CD8-positive, alpha-beta memory T cell (primary cell): Measurements from ENCODE around the gene ZSCAN23. TPM values are rescaled to one million over a fixed set of nuclear protein-coding genes. Genes with fewer than 3 reads are reported as not detected.

Source experiments
- CTCF ChIA-PET: fragments of 350-600 bp; sonication (Branson Sonifier 250); formaldehyde crosslinking; loops from one replicate; lab custom pipeline; 2021; ENCODE audit warnings: antibody characterized with exemption; lab: Charles Lee
- POLR2A ChIA-PET: fragments of 350-600 bp; sonication (Branson Sonifier 250); formaldehyde crosslinking; loops from one replicate; lab custom pipeline; 2021; ENCODE audit warnings: antibody characterized with exemption; lab: Charles Lee
- DNase-seq, 5 donors: peaks; one replicate each; pipeline versions ENCODE4 v3.0.0 to v3.0.0-alpha.2; 2020 to 2022; ENCODE audit warnings: mixed read lengths in 1 of 5
- H3K27ac ChIP-seq: one replicate; pipeline ENCODE4 v1.7.0; 2013; ENCODE audit warnings: low read depth, mild to moderate bottlenecking, low read length, moderate library complexity
- H3K27me3 ChIP-seq: 2 replicates; pipeline ENCODE4 v1.7.0; 2013; ENCODE audit warnings: low read length, mild to moderate bottlenecking; ENCODE audit not compliant: insufficient read depth, poor library complexity, severe bottlenecking
- H3K36me3 ChIP-seq: 2 replicates; pipeline ENCODE4 v1.7.0; 2013; ENCODE audit warnings: mild to moderate bottlenecking, low read length, moderate library complexity; ENCODE audit not compliant: insufficient read depth
- H3K4me1 ChIP-seq: 2 replicates; pipeline ENCODE4 v1.7.0; 2013; ENCODE audit warnings: mild to moderate bottlenecking, low read length, moderate library complexity; ENCODE audit not compliant: insufficient read depth
- H3K4me3 ChIP-seq: 2 replicates; pipeline ENCODE4 v1.7.0; 2013; ENCODE audit warnings: mild to moderate bottlenecking, low read length
- H3K9me3 ChIP-seq: 2 replicates; pipeline ENCODE4 v1.7.0; 2013; ENCODE audit warnings: mild to moderate bottlenecking, low read length
- H3K27ac Mint-ChIP-seq, 8 donors: one replicate each; pipeline ENCODE4 v1.8.0; 2020 to 2021; ENCODE audit warnings: mixed read lengths in 8 of 8, mild to moderate bottlenecking in 6 of 8, inconsistent platforms in 3 of 8, moderate library complexity in 3 of 8
- H3K27me3 Mint-ChIP-seq, 2 donors: one replicate each; pipeline ENCODE4 v1.8.0; 2020 to 2021; ENCODE audit warnings: mixed read lengths in 2 of 2, mild to moderate bottlenecking in 1 of 2, moderate library complexity in 1 of 2
- H3K36me3 Mint-ChIP-seq, 3 donors: one replicate each; pipeline ENCODE4 v1.8.0; 2020 to 2021; ENCODE audit warnings: mixed read lengths in 3 of 3, inconsistent platforms in 1 of 3, mild to moderate bottlenecking in 1 of 3
- H3K4me1 Mint-ChIP-seq, 3 donors: one replicate each; pipeline ENCODE4 v1.8.0; 2020 to 2021; ENCODE audit warnings: mixed read lengths in 3 of 3, inconsistent platforms in 1 of 3, mild to moderate bottlenecking in 1 of 3
- H3K4me3 Mint-ChIP-seq, 7 donors: one replicate each; pipeline ENCODE4 v1.8.0; 2020 to 2021; ENCODE audit warnings: mixed read lengths in 7 of 7, mild to moderate bottlenecking in 6 of 7, moderate library complexity in 4 of 7, inconsistent platforms in 2 of 7
- H3K9me3 Mint-ChIP-seq, 5 donors: one replicate each; pipeline ENCODE4 v1.8.0; 2020 to 2022; ENCODE audit warnings: mixed read lengths in 5 of 5, mild to moderate bottlenecking in 3 of 5, moderate library complexity in 2 of 5, inconsistent platforms in 1 of 5
- polyA plus RNA-seq: library from polyadenylated mRNA; unstranded; fragments of 300-500 nt; fragmentation: Illumina TruSeq; gene quantifications from one replicate; pipeline ENCODE4 v1.2.3, GENCODE V29; 2021
- total RNA-seq, 2 experiments: library from RNA; stranded (reverse); gene quantifications; one replicate each; pipeline ENCODE4 v1.2.3, GENCODE V29; 2021

ZSCAN23 gene
- total and polyA plus RNA-seq, 3 experiments from 2014 or later = 0.63 to 1.3 TPM; not detected in 1

DNA sequence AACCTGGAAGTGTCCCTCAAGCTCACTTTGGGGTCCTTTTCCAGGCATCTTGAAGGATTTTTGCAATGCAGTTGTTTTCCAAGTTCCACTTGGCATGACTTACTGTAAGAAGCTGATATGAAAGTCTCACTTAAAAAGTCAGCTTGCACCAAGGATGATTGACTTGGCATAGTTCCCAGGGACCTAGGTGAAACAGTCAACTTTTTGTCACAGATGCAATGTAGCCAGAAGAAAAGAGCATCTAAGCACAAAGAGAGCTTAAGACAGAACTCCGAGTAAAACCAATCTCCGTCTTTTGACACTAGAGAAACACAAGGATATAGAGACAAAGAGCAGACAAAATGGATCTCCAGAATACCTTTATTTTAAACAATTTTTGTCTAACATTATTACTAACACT is 41.1 kb downstream of the ZSCAN23 start:
- POLR2A ChIA-PET = no interaction called here
- Mint-ChIP-seq H3K27me3 (peaks cover 18 to 57% of the 10 kb centered on the region in 2 donors), H3K4me3 (peak overlapping the region in 1 of 7 donors; percentile 1), H3K36me3 (peaks cover 2 to 21% (median 20%) of the 10 kb centered on the region in 3 donors), H3K9me3 (peaks cover 3 to 7% (median 6%) of the 10 kb centered on the region in 5 donors), H3K4me1 (peaks cover 21 to 29% (median 24%) of the 10 kb centered on the region in 3 donors), H3K27ac (no peak overlapping the region)
- Histone ChIP-seq H3K27me3 (no peaks in the 10 kb centered on the region), H3K9me3 (no peaks in the 10 kb centered on the region), H3K36me3 (no peaks in the 10 kb centered on the region), H3K4me1 (peaks cover 24% of the 10 kb centered on the region), H3K27ac (no peak overlapping the region), H3K4me3 (no peak overlapping the region)
- CTCF ChIA-PET = interaction anchor here (1.1 to 1.5 kb wide), 2 partner anchors 46 to 261 kb away, joined by 3 to 5 read pairs; partner anchors contain the start of gene ZKSCAN8
- DNase-seq = no peak

DNA sequence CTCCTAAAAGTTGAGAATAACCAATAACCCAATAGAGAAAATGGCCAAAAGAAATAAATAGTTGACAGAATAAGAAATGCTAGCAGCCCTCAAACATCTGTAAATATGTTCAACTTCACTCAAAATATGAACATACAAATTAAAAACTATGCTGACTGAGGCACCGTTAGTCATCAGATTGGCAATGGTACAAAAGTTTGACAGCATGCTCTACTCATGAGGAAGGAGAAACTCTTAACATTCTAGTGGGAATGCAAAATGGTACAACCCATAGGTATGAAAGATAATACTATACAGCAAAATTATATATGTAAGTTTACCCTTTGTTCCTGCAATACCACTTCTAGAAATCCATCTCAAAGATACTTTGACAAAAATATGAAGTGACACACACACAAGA is 42.1 kb downstream of the ZSCAN23 start:
- Mint-ChIP-seq H3K36me3 (peaks cover 2 to 31% (median 28%) of the 10 kb centered on the region in 3 donors), H3K27ac (no peak overlapping the region), H3K4me1 (peaks cover 30 to 40% (median 34%) of the 10 kb centered on the region in 3 donors), H3K4me3 (peak overlapping the region in 3 of 7 donors; percentile 2 to 32 (median 19)), H3K9me3 (peaks cover 3 to 7% (median 6%) of the 10 kb centered on the region in 5 donors), H3K27me3 (peaks cover 18 to 49% of the 10 kb centered on the region in 2 donors)
- ChIA-PET CTCF (interaction anchor here (1.5 kb wide), 1 partner anchor 45 kb away, joined by 5 read pairs; no protein-coding TSS in a partner anchor), POLR2A (no interaction called here)
- Histone ChIP-seq H3K9me3 (no peaks in the 10 kb centered on the region), H3K27me3 (no peaks in the 10 kb centered on the region), H3K4me3 (no peak overlapping the region), H3K36me3 (no peaks in the 10 kb centered on the region), H3K27ac (no peak overlapping the region), H3K4me1 (peaks cover 29% of the 10 kb centered on the region)
- DNase-seq = no peak

- Mint-ChIP-seq H3K27ac (peak overlapping the region; percentile 53 to 97 (median 89)), H3K27me3 (peaks cover 15 to 43% of the 10 kb centered on the region in 2 donors), H3K4me3 (peak overlapping the region; percentile 93 to 97 (median 95)), H3K36me3 (peaks cover 6 to 40% (median 36%) of the 10 kb centered on the region in 3 donors), H3K9me3 (peaks cover 3 to 7% (median 6%) of the 10 kb centered on the region in 5 donors), H3K4me1 (peaks cover 39 to 50% (median 45%) of the 10 kb centered on the region in 3 donors)
- Histone ChIP-seq H3K27me3 (no peaks in the 10 kb centered on the region), H3K27ac (peak overlapping the region; percentile 89), H3K4me3 (peak overlapping the region; percentile 98), H3K36me3 (no peaks in the 10 kb centered on the region), H3K9me3 (no peaks in the 10 kb centered on the region), H3K4me1 (peaks cover 36% of the 10 kb centered on the region)
- DNase-seq = no peak
- ChIA-PET POLR2A (interaction anchor here (1.3 kb wide), 1 partner anchor 275 kb away, joined by 7 read pairs; no protein-coding TSS in a partner anchor), CTCF (no interaction called here)
Measured at GRCh38 chr6:28400122-28400451, 43.2 kb downstream of the ZSCAN23 start.

DNA sequence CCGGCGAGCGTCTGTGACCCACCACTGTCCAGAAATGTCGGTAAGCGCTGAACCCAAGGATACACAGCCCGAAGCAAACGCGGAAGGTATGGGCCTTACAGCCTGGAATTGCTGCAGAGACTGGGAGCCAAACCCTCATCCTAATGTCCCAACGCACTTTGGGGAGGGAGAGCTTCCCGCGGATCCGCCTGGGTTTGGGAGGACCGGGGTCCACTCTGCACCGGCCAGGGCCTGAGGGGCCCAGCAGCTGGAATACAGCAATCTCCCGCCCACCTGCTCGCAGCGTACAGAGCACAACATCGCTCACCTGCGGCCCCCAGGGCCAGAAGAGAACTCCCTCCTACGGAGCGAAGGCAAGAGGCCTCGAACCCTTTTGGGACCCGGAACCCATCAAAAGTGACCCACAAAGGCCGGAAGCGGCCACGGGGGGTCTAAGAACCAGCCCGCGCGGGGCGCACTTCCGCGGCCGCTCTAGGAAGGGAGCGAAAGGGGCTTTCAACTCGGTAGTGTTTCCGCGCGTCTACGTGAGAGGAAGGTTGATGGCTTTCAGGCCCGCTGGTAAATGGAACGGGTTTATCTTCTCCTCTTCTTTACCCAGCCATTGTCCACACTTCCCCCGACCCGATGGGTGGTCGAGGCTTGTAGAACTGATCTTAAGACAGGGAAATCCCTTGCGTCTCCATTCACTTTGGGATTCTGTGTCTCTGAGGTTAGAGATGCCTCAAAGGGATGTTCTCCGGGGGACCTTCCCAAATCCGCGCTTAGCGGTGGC is 43.8 kb downstream of the ZSCAN23 start, which contains the start of gene ZSCAN12:
TSS of gene ZSCAN12 (minus strand) at position 398 of the 772 bp plus-strand sequence. CDS start 1,342 bp downstream, outside the sequence.
- Mint-ChIP-seq H3K4me3 (peak within 1 kb of the TSS; percentile 93 to 97 (median 95)), H3K27me3 (peaks cover 13 to 41% of the 10 kb centered on the region in 2 donors), H3K9me3 (peaks cover 3 to 7% (median 6%) of the 10 kb centered on the region in 5 donors), H3K4me1 (peaks cover 43 to 55% (median 49%) of the 10 kb centered on the region in 3 donors), H3K36me3 (peaks cover 6 to 43% (median 37%) of the 10 kb centered on the region in 3 donors), H3K27ac (peak within 1 kb of the TSS; percentile 53 to 97 (median 89))
- POLR2A ChIA-PET = interaction anchor here (1.1 to 1.3 kb wide), 2 partner anchors 263 to 275 kb away, joined by 3 to 7 read pairs; no protein-coding TSS in a partner anchor
- no peaks in the 10 kb centered on the region for H3K36me3 ChIP-seq
- peak; percentile 60 to 86 (median 77) for DNase-seq
- no peaks in the 10 kb centered on the region for H3K9me3 ChIP-seq
- no peaks in the 10 kb centered on the region for H3K27me3 ChIP-seq
- peak within 1 kb of the TSS; percentile 98 for H3K4me3 ChIP-seq
- H3K4me1 ChIP-seq = peaks cover 38% of the 10 kb centered on the region
- CTCF ChIA-PET = interaction anchor here (1.3 kb wide), 1 partner anchor 147 kb away, joined by 4 read pairs; the partner anchor contains the start of gene ZKSCAN4
- H3K27ac ChIP-seq = peak within 1 kb of the TSS; percentile 89

DNA sequence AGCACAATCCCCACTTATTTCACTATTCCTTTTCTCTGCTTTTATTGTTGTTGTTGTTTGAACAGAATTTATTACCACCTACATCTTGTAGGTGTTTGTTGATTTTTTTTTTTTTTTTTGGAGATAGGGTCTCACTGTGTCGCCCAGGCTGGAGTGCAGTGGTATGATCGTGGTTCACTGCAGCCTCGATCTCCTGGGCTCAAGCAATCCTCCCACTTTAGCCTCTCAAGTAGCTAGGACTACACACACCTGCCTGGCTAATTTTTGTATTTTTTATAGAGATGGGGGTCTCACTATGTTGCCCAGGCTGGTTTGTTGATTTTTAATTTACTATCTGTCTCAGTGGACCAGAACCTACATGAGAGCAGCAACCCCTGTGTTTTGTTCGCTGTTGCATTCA is 47.4 kb downstream of the ZSCAN23 start:
- no peak overlapping the region for H3K4me3 ChIP-seq
- peak overlapping the region in 2 of 7 donors; percentile 8 to 9 for H3K4me3 Mint-ChIP-seq
- POLR2A ChIA-PET = no interaction called here

DNA sequence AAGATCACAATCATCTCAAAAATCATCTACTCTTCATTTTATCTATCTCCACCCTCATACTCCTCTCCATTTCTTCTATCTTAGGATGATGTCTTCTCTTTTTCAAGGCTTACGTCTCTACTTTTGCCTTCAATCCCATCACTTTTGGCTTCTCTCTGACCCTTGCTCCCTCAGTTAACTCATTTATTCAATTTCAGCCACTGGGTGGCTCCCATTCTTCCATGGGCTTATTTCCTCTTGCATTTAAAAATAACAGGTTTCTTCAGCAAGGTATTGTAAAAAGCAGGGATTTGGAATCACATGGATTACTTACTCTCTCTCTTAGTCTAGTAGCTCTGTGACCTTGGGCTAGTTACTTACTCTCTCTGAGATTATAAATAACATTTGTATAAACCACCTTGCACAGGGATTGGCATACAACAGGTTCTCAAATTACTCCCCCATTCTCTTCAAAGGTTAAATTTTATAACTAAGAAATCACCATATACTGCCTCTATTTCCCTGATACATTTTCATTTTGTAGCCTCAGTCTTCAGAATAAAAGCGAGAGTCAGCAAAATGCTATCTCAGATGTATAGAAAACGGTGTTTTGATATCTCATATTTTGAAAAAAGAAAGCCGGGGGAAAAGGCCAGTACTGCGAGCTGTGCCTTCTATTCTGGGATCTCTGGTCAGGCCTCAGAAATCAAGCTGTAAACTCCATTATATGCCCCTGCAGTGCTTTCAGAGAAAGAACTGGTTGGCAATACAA is 49.2 kb downstream of the ZSCAN23 start:
- Histone ChIP-seq H3K9me3 (no peaks in the 10 kb centered on the region), H3K27me3 (no peaks in the 10 kb centered on the region), H3K4me1 (peaks cover 38% of the 10 kb centered on the region), H3K4me3 (no peak overlapping the region), H3K27ac (no peak overlapping the region), H3K36me3 (peaks cover 29% of the 10 kb centered on the region)
- Mint-ChIP-seq H3K4me1 (peaks cover 46 to 63% (median 56%) of the 10 kb centered on the region in 3 donors), H3K4me3 (no peak overlapping the region), H3K27me3 (no peaks in the 10 kb centered on the region), H3K9me3 (peaks cover 0 to 7% (median 0%) of the 10 kb centered on the region in 5 donors), H3K36me3 (peaks cover 34 to 83% (median 67%) of the 10 kb centered on the region in 3 donors), H3K27ac (peak overlapping the region in 2 of 8 donors; percentile 4)
- ChIA-PET CTCF (no interaction called here), POLR2A (no interaction called here)
- no peak for DNase-seq

More for the DNA sequence above, 47.4 kb downstream of the ZSCAN23 start:
- H3K36me3 Mint-ChIP-seq = peaks cover 25 to 74% (median 64%) of the 10 kb centered on the region in 3 donors
- H3K9me3 Mint-ChIP-seq = peaks cover 0 to 7% (median 6%) of the 10 kb centered on the region in 5 donors
- peaks cover 47% of the 10 kb centered on the region for H3K4me1 ChIP-seq
- H3K27ac ChIP-seq = no peak overlapping the region
- H3K27ac Mint-ChIP-seq = no peak overlapping the region
- H3K27me3 Mint-ChIP-seq = peaks cover 3 to 6% of the 10 kb centered on the region in 2 donors
- no peak for DNase-seq
- H3K36me3 ChIP-seq = peaks cover 18% of the 10 kb centered on the region
- CTCF ChIA-PET = no interaction called here
- peaks cover 54 to 66% (median 65%) of the 10 kb centered on the region in 3 donors for H3K4me1 Mint-ChIP-seq
- H3K9me3 ChIP-seq = no peaks in the 10 kb centered on the region
- H3K27me3 ChIP-seq = no peaks in the 10 kb centered on the region

DNA sequence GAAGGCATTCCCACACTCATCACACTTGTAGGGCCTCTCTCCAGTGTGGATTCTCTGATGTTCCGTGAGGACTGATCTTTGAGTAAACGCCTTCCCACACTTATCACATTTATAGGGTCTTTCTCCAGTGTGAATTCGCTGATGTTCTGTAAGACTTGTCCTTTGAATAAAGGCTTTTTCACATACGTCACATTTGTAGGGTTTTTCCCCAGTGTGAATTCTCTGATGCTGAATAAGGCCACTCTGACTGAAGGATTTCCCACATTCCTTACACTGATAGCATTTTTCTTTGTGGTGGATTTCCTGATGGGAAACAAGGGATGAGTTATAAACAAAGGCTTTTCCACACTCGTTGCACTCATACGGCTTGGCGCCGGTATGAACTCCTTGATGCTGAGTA is 52.6 kb downstream of the ZSCAN23 start:
- H3K36me3 ChIP-seq = peaks cover 41% of the 10 kb centered on the region
- Mint-ChIP-seq H3K9me3 (peaks cover 0 to 7% (median 0%) of the 10 kb centered on the region in 5 donors), H3K4me3 (no peak overlapping the region)

More for the DNA sequence above, 52.6 kb downstream of the ZSCAN23 start:
- no peak overlapping the region for H3K27ac ChIP-seq
- no peaks in the 10 kb centered on the region for H3K9me3 ChIP-seq
- POLR2A ChIA-PET = no interaction called here
- Mint-ChIP-seq H3K4me1 (peaks cover 25 to 64% (median 39%) of the 10 kb centered on the region in 3 donors), H3K27ac (no peak overlapping the region), H3K36me3 (peaks cover 57 to 83% (median 62%) of the 10 kb centered on the region in 3 donors), H3K27me3 (no peaks in the 10 kb centered on the region)
- CTCF ChIA-PET = interaction anchor here (1.7 kb wide), 1 partner anchor 7 kb away, joined by 3 read pairs; no protein-coding TSS in a partner anchor
- no peak for DNase-seq
- H3K4me3 ChIP-seq = no peak overlapping the region
- peaks cover 16% of the 10 kb centered on the region for H3K4me1 ChIP-seq
- H3K27me3 ChIP-seq = no peaks in the 10 kb centered on the region
